ENCODE results near the gene RAB3GAP2. TPM values are rescaled to one million over a fixed set of nuclear protein-coding genes. Genes with fewer than 3 reads are reported as not detected.
"Not testable (repeated sequence)": the region's sequence is repeated elsewhere in the genome, so short reads cannot be mapped to it uniquely, and the experiment has no call there.

Gene RAB3GAP2
- total RNA-seq, 1 donor from 2014 or later, result 56.6 TPM

DNA sequence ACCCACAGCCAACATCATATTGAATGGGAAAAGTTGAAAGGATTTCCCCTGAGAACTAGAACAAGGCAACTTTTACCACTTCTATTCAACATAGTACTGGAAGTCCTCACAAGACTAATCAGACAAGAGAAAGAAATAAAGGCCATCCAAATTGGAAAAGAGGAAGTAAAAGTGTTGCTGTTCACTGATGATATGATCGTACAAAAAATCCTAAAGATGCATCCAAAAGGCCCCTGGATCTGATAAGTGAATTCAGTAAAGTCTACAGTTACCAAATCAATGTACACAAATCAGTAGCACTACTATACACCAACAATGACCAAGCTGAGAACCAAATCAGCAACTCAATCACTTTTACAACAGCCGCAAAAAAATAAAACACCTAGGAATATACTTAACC, 28.3 kb downstream of the RAB3GAP2 start:
- intact Hi-C loops (cut with micrococcal nuclease), result no loop called here

DNA sequence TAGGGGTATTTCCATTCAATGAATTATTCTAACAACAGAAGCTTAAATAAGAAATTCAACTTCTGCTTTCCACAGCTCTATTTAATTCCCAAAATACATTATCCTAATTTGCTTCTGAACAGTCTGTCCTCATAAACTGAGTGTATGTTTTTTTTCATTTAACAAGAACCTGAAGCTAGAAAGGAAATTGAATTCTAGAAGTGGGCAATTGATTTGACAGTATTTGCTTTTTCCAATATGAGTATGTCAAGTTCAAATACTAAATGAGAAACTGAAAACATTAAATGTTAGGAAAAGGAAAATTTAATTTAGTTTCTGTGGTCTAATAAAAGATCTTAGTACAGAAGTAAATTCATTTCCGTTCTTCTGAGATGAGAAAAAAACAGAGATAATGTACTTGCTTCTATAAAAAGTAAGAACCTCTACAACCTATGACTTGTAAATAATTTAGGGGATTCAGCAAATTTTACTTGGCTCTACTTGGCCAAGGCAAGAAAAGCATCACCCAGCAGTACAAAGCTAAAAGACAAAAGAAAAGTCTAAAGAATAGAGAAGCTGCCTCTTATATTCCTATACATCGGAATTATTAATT, 31.1 kb downstream of the RAB3GAP2 start:
- intact Hi-C loops (cut with micrococcal nuclease), result no loop called here

DNA sequence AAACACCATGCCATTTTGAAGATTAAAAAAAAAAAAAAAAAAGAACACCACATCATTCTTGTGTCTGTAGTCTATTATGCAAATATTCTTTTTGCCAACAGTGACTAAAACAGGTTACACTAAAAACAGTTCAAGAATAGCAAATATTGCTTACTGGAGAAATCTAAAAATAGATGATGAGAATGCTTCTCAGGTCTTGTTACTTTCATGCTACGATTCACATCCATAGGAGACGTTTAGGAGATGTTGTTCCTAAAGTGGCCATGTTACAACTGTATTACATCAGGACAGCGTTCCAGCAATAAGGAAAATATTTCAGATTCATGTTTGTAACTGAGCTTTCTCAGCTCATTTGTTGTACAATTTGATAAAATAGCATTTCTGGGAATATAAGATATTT, 32.3 kb downstream of the RAB3GAP2 start:
- intact Hi-C loops (cut with micrococcal nuclease), result no loop called here

DNA sequence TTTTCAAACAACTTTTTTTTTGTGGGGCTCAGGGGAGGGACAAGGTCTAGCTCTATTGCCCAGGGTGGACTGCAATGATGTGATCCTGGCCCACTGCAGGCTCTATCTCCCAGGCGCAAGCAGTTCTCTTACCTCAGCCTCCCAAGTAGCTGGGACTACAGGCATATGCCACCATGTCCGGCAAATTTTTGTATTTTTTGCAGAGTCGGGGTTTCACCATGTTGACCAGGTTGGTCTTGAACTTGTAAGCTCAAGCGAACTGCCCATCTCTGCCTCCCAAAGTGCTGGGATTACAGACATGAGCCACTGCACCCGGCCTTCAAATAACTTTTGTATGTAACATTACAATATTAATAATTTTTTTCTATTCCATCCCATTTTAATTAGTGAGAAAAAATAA, 33.0 kb downstream of the RAB3GAP2 start:
- intact Hi-C loops (cut with micrococcal nuclease), result no loop called here

DNA sequence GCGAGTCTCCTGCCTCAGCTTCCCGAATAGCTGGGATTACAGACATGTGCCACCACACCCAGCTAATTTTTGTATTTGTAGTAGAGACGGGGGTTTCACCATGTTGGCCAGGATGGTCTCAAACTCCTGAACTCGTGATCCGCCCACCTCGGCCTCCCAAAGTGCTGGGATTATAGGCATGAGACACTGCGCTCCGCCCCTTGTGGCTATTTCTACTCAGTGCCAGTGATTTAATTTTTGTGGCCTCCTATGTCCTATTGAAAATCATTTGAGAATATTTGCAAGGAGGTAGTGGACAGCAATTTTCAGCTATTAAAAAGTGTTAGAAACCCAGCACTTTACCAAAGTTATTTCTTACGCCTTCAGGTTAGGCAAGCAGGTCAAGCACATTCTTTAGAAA, 36.0 kb downstream of the RAB3GAP2 start:
- intact Hi-C loops (cut with micrococcal nuclease), result not testable (repeated sequence)

DNA sequence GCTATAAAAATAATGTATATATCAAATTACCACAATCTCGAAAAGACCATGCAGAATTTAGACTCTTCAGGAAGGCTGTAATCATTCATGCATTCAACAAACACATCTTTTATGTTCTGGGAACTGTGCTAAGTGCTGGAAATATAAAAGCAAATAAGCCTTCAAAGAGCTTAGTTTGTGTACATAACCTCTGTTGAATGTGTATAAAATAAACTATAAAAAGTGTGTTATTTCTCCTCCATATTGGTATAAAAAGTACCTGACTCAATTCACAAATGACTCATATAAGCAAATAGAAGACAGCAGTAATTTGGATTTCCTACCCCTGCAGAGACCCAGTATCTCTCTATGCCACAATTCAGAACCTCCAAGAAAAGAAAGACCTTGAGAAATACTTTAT, 36.8 kb downstream of the RAB3GAP2 start:
- intact Hi-C loops (cut with micrococcal nuclease), result no loop called here

DNA sequence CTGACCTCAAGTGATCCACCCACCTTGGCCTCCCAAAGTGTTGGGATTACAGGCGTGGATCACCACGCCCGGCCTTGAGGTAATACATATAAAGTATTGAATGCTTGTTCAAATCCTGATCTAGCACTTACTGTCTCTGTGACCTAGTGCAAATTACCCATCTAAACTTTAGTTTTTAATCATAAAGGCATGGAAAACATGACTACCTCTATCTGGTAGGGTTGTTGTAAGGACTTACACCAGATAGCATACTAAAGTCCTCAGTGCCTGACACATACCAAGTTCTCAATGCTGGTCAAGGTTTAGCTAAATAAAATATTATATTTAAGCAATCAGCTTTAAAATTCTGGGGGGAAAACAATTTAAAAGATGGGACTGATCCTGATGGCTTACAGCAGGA, 38.3 kb downstream of the RAB3GAP2 start:
- intact Hi-C loops (cut with micrococcal nuclease), result no loop called here

DNA sequence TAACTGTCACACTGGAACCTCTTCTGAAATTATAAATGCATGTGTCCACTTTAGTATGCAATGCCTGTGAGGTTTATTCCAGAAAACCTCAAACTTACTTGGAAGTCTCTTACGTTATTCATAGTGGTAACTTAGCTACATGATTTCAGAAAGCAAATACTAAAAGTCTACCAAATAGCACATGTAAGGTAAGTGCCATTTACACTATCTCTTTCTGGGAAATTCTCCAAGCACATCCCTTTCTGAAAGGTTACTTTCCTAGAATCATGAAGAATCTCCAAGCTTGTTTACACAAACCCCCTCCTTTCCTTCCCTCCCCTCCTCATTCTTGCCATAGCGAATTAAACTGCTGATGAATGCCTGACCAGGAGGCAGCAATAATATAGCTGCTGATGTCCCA, 42.5 kb downstream of the RAB3GAP2 start:
- intact Hi-C loops (cut with micrococcal nuclease), result no loop called here

DNA sequence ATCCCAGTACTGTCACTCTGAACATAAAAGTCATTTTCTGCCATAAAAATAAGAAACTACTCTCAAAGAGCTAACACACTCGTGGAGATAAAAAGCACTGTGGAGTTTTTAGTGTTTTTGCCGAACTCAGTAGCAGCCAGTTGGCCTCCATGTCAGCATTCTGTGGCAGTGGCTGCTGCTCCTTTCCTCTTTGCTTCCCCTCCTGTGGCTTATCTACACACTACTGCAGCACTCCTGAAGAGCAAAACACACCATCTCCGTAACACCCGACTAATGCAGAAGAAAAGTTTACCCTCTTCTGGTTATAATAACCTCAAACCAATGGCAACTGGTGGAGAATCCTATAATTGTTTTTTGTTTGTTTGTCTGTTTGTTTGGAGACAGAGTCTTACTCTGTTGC, 44.9 kb downstream of the RAB3GAP2 start:
- intact Hi-C loops (cut with micrococcal nuclease), result no loop called here

DNA sequence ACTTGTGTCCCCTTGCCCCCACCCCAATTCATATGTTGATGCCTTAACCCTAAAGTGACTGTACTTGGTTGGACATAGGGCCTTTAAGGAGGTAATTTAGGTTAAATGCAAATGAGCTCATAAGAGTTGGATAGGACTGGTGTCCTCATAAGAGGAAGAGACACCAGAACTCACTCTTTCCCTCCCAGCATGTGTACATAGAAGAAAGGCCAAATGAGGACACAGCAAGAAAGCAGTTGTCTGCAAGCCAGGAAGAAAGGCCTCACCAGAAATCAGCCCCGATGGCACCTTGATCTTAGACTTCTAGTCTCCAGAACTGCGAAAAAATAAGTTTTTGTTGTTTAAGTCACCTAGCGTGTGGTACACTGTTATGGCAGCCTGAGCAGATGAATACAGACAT, 45.5 kb downstream of the RAB3GAP2 start:
- intact Hi-C loops (cut with micrococcal nuclease), result no loop called here

DNA sequence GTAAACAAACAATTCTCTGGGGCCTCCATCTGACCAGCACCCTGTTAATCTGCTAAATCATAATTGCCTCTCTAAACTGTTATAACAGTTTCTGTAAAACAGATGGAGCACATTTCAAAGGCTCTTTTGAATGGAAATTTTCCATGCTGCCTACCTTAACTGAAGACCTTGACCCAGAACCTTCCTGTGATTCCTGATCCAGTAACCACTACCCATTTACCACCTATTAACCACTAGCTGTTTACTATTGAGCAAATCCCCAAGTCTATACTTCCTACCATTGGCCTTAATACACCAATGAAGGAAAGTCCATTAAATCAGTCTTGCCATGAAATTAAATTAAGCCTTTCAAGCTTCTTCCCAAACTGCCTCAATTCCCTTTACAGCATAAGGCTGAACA, 46.3 kb downstream of the RAB3GAP2 start:
- intact Hi-C loops (cut with micrococcal nuclease), result no loop called here

DNA sequence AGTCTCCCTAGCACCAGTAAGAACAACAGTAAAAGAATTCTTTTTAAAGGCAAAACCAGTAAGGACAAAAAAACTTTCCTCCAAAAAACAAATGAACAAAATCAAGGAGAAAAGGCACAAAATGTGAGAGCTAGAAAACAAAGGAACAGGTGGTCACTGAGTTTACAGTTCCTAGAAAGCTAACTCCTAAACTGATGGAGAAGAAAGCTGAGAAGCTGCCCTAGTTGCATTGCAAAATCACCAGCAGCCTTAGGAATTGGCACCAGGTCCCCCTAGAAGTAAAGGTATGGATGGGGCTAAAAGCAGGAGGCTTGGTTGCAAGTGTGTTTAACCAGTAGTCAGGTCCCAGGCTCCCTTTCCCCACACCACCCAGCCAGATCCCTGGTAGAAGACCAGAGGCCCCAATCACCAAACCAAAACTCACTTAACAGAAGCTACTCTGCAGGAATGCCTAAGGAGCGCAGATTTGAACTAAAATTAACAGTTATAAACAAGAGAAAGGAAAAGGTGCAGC, 47.6 kb downstream of the RAB3GAP2 start:
- intact Hi-C loops (cut with micrococcal nuclease), result no loop called here

DNA sequence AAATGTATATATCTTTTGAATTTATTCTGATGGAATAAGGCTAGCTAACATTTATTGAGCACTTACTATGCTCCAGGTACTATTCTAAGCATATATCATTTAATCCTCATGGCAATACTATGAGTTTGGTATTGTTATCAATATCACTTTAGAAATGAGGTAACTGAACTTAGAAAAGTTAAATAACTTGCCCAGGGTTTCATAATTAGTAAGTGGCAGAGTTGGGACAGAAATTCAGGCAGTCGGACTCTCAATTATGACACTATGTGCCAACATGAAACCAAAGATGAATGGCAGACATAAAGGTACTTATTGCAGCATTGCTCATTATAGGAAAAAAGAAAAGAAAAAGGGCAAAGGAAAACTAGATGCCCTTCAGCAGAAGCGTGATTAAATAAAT, 48.2 kb downstream of the RAB3GAP2 start:
- intact Hi-C loops (cut with micrococcal nuclease), result no loop called here

DNA sequence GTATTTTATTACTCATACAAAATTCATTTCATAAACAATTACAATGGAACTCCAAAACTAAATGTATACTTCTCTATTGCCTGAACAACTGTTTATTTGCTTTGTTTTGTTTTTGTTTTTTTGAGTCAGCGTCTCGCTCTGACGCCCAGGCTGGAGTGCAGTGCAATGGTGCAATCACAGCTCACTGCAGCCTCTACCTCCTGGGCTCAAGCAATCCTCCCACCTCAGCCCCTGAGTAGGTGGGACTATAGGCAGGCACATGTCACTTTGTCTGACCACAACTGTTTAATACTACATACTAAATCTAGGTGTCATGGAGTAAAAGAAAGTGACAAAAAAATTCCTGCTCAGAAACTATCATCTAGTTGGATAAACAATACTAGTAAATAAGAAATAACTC, 49.3 kb downstream of the RAB3GAP2 start:
- intact Hi-C loops (cut with micrococcal nuclease), result no loop called here

DNA sequence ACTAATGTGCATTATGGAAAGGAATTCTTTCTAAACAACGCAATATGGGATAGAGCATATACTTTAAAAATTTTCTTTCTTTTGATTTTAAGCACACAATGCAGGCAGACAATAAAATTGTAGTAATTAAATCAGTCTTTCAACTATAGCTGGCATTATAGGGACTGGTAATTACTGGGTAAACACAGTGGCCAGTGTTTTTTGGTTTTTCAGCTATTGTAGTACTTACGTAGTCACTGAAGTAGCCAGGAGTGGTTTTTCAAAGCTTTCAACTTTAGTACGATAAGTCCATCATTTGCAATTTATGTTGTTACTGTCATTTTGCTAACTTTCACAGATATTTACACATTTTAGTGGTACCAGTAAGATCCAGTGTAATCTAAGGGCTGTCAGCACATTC, 50.6 kb downstream of the RAB3GAP2 start:
- intact Hi-C loops (cut with micrococcal nuclease), result no loop called here

DNA sequence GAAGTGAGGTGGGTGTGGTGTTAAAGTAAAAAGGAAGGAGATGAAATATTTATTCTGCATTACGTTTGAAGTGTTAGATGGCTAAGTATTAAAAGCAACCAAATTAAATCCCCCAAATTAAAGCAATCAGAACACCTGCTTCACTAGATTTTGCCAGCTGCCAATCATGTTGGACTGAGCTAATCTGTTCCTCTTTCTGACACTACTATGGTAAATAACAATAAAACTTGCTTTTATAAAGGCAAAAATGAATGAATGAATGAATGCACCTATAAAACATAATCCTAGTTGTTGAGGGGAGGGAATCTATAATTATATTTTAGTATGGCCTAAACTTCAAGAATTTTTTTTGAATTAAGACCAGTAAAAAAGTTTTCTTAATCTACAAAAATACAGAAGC, 51.0 kb downstream of the RAB3GAP2 start:
- intact Hi-C loops (cut with micrococcal nuclease), result no loop called here

DNA sequence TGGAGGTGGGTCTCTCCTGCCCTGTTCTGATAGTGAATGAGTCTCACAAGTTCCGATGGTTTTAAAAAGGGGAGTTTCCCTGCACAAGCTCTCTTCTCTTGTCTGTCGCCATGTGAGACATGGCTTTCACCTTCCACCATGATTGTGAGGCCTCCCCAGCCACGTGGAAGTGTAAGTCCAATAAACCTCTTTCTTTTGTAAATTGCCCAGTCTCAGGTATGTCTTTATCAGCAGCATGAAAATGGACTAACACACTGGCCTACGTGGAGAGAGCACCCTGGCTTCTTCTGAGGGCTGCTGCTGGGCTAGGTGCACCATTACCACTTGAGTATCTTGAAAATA, 51.6 kb downstream of the RAB3GAP2 start:
- intact Hi-C loops (cut with micrococcal nuclease), result not testable (repeated sequence)

DNA sequence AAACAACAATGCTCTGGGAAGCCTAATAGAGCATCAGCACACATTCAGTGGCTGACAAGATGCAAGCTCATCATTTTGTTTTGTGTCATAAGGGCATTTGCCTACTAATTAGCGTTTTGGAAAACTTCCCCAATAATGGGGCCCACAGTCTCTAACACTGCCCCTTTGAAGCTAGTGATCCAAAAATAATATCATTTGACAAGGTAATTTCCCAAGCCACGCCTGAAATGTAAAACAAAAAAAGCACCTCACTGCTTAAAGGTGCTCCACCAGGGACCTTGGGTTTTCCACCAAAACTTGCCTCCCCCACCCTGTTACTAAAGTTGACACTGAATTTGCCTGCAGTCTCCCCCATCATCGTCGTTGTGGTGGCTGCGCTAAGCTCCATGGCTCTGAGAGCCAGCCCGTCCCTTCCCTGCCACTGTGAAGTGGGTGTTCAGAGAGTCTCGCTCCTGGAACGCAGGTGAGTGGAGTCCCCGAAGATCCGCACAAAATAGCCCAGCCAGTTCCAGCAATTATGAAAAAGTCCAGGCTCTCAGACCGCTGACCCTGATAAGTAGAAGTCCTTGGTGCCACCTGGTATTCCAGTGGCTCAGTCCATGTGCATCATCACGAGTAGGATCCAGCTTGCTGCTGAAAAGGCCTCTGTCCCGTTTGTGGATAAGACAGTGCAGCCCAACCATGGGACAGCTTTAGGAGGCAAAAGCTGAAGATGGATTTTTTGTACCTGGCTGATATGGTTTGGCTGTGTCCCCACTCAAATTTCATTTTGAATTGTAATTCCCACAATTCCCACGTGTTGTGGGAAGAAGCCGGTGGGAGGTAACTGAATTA, 52.2 kb downstream of the RAB3GAP2 start:
- intact Hi-C loops (cut with micrococcal nuclease), result no loop called here

DNA sequence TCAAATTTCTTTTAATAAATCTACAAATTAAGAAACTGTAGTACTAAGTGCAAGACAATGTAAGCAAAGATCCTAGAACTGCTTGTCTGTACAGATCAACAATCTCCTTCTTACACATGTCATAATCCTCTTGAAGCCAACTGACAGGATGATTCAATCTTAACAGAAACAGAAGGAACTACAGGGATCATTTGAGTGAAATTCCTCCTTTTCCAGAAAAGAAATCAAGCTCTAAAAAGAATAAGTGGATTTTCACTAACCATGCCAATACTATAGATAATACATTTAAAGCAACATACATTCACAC, 53.2 kb downstream of the RAB3GAP2 start:
- intact Hi-C loops (cut with micrococcal nuclease), result no loop called here

DNA sequence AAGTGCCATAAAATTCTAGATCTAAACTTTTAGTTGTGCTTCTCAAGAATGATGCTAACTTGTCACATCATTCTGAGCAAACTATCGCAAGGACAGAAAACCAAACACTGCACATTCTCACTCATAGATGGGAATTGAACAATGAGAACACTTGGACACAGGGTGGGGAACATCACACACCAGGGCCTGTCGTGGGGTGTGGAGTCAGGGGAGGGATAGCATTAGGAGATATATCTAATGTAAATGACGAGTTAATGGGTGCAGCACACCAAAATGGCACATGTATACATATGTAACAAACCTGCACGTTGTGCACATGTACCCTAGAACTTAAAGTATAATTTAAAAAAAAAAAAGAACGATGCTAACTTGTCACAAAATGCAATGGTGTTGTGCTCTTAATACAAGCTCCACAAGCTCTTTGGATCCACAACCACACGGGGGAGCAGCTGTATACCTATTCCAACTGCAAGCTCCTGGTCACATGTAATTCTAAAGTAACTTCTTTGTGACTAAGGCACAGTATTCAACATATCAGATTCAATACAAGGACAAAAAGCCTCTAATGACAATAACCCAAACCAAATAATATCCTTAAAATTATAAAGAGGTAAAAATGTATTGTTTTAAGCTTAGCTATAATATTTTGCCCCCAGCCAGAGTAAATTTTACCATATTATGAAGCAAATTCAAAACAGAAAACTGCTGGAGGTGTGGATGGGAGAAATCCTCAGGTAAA, 53.7 kb downstream of the RAB3GAP2 start:
- intact Hi-C loops (cut with micrococcal nuclease), result not testable (repeated sequence)

DNA sequence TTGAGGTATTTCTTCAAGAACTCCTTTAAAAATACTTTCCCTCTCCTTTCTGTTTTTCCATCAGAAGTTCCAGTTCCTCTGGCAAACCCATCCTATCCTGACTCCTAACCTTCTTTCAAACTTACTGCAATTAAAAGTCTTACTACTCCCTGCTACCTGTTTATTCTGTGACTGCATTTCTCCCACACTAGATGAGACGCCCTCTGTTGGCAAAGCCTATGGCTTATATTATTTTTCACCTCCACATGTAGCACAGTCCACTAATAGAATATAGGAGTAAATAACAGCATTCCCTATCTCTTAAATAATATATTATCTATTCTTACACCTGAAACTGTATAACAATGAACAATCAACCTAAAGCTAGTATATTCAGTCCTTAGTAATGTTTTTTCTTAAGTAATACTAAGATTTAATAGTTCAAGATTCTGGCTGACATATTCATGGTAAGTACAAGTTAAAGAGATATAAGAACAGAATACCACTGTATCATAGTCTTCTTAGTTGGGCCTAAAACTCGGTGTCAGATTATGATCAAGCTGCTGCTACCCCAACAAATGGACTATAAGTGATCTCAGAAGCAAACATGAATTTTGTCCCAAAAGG, 54.8 kb downstream of the RAB3GAP2 start:
- intact Hi-C loops (cut with micrococcal nuclease), result no loop called here

DNA sequence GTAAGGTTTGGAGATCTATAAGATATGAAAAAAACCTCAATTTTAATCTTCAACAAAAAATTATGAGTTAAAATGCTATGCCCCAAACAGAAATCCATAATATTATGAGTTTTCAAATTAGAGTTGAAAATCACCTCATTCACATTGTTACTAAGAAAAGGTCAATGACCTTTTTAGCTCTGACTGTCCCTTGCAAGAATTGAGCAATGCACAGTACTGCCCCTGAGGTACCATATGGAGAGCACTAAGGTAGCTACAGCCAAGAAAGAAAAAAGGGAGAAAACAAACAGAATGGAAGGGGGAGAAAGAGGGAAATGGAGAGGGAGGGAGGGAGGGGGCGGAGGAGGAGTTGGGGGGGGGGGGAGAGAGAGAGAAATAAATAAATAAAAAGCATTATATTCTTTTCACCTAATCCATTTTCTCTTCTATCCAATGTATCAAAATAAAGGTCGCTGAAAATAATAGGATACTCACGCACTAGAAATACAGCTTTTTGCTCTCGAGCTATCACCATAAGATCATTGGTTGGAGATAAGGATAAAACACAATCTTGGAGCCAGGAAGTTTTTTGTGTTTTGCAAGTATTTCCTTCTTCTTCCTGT, 58.8 kb downstream of the RAB3GAP2 start:
- intact Hi-C loops (cut with micrococcal nuclease), result no loop called here

Measured in T-helper 2 cell treated with Interferon-gamma antibody and Interleukin-4, amounts not matched to agents 100 ng/mL and 5 ng/mL, for 36 hours (primary cell).